SK-N-MC (cell line): ENCODE results near the gene RUNX2.

Experiments used
- DNase-seq: peaks from one replicate; pipeline ENCODE4 v3.0.0-alpha.2; 2011; ENCODE audit warnings: low read depth, low spot score
- H3K27ac ChIP-seq: fragments of 200-600 bp; sonication (generic); 2 replicates; pipeline ENCODE4 v1.5.1; 2016; ENCODE audit warnings: mixed run types
- H3K36me3 ChIP-seq: fragments of 200-600 bp; sonication (generic); 2 replicates; pipeline ENCODE4 v1.6.1; 2017; ENCODE audit warnings: antibody characterized with exemption, low read length, mixed read lengths; ENCODE audit not compliant: insufficient read depth
- H3K4me3 ChIP-seq: fragments of 200-600 bp; sonication (generic); 2 replicates; pipeline ENCODE4 v1.5.1; 2016
- H3K9ac ChIP-seq: fragments of 200-600 bp; sonication (generic); 2 replicates; pipeline ENCODE4 v1.8.0; 2017; ENCODE audit warnings: mixed run types, mixed read lengths; ENCODE audit not compliant: insufficient read length
- H3K9me3 ChIP-seq: fragments of 200-600 bp; sonication (generic); 2 replicates; pipeline ENCODE4 v1.6.1; 2017; ENCODE audit warnings: low read depth, mild to moderate bottlenecking, antibody characterized with exemption, low read length, moderate library complexity, mixed read lengths
- EZH2 ChIP-seq: fragments of 200-600 bp; sonication (generic); IDR thresholded peaks from one replicate; pipeline ENCODE4 v1.6.1; 2017; ENCODE audit warnings: antibody characterized with exemption
- FOXP2 ChIP-seq: optimal IDR thresholded peaks from 2 replicates; pipeline ENCODE3; 2011; ENCODE audit warnings: mild to moderate bottlenecking, moderate library complexity; ENCODE audit not compliant: insufficient read depth; ENCODE audit errors: extremely low read length, control extremely low read depth
- POLR2AphosphoS5 ChIP-seq: IDR thresholded peaks from 2 replicates; pipeline ENCODE4 v1.6.1; 2012; ENCODE audit warnings: mild to moderate bottlenecking, low read depth, low read length, borderline replicate concordance

Gene RUNX2

DNA sequence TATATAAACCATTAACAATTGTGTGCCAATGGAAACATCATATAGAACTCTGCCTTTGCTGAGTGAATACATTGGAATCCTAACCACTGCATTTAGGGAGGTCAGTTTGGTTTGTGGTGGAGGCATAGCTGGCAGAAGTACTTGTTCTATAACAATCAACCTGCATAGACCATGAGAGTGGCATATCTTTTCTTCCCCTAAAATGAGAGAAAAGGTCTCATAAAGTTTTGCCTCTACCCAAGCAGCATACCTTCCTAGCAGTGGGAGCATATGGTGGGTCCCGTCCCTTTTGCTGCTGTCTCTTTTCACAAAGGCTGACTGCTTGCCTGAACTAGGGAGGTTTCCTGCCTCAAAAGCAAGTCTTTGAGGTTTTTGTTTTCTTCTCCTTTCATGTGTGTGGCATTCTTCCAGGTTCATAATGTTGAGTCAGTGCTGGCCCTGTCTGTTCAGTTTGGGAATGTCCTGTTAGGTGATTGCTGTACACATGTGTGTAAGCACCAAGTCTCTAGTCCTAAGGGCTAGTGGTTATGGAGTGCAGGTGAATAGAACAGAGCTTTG lies 110.8 kb downstream of the RUNX2 start:
- TF ChIP-seq FOXP2, result no peak
- no peak for TF ChIP-seq EZH2
- TF ChIP-seq POLR2AphosphoS5, result no peak
- no peaks in the 10 kb centered on the region for H3K36me3 ChIP-seq
- no peaks in the 10 kb centered on the region for H3K9me3 ChIP-seq
- H3K9ac ChIP-seq, result no peak overlapping the region
- no peak for DNase-seq
- no peak overlapping the region for H3K4me3 ChIP-seq
- no peak overlapping the region for H3K27ac ChIP-seq

DNA sequence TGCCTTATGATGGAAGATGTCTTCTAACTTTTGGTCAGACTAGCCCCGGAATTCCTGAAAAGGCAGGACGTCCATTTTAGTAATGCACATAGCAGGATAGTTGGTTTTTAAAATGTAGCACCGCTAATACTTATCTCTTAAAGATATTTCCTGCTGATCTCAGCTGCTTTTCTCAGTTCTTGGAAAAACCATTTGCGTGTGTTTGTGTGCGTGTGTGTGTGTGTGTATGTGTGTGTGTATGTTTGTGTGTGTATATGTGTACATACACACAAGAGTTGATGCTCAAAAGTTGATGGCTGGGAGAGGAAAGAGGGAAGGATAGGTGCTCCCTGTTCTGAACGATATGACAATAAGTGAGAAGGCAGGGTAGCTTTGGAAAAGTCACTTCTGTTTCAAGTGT lies 111.3 kb downstream of the RUNX2 start:
- Histone ChIP-seq H3K9me3 (no peaks in the 10 kb centered on the region), H3K9ac (no peak overlapping the region), H3K36me3 (no peaks in the 10 kb centered on the region), H3K27ac (no peak overlapping the region), H3K4me3 (no peak overlapping the region)
- TF ChIP-seq POLR2AphosphoS5 (no peak), FOXP2 (no peak), EZH2 (no peak)
- no peak for DNase-seq

DNA sequence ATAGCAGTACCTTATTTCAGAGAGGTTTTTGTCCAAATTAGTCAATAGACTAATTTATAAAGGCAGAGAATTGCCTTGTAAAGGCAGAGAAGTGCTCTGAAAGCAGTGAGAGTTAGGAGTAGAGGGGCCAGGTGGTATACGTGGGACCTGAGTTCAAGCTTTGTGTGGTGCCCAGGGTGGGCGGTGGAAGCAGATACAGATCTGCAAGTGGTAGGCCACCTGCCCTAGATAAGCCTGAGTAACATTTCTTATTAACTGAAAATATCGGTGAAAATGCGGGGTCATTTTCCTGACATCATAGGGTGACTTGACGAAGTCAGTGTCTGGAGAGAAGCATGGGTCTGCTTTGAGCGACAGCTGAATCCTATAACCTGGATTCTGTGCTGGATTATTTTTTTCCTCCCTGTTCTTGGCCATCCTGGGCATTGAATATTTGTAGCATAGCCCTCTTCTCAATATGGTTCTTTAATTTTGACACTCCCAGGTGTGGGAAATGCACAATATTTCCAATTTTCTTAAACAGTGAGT lies 111.8 kb downstream of the RUNX2 start:
- DNase-seq, result no peak
- Histone ChIP-seq H3K4me3 (no peak overlapping the region), H3K9ac (no peak overlapping the region), H3K36me3 (no peaks in the 10 kb centered on the region), H3K9me3 (no peaks in the 10 kb centered on the region), H3K27ac (no peak overlapping the region)
- TF ChIP-seq FOXP2, result no peak
- no peak for TF ChIP-seq POLR2AphosphoS5
- no peak for TF ChIP-seq EZH2

DNA sequence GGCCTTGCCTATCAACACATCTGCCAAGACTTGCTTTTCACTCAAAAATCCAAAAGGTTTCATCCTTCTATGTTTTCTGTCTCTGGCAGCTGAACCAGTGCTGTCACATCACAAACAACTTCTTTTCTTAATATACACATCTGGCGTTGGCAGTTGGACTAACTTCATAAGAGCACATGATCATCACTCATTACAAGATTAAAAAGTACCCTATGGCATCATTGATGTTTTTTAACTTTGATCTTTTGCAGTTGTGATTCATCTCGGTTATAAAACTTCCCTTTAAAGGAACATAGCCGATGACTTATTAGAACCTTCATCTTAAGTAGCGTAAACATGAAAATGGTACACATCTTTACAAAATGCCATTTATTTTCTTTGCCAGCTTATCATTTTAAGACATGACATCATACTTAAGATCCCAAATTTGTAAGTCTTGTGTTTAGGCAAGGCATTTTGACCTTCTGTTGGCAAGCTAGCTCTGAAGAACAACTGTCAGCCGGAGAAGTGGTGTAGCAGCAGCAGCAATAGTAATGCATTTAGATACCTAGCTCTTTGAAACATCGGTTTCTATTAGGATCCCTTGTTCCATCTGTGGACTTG lies 113.8 kb downstream of the RUNX2 start:
- TF ChIP-seq FOXP2 (no peak), EZH2 (no peak), POLR2AphosphoS5 (no peak)
- Histone ChIP-seq H3K4me3 (no peak overlapping the region), H3K9ac (no peak overlapping the region), H3K36me3 (no peaks in the 10 kb centered on the region), H3K27ac (no peak overlapping the region), H3K9me3 (no peaks in the 10 kb centered on the region)
- no peak for DNase-seq

DNA sequence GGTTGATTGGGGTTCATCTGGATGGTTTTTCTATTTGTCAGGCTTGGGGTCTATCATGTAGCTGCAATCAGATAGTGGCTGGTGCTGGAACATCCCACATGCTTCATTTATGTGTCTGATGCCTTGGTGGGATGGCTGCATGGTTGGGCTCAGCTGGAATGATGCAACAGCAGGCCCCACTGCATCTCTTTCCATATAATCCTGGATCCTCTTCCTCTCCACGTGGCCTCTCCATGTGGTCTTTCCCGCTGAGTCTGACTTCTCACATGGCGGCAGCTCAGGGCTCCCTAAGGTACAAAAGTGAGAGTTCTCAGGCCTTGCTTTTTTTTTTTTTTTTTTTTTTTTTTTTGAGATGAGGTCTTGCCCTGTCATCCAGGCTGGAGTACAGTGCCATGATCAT lies 114.6 kb downstream of the RUNX2 start:
- TF ChIP-seq POLR2AphosphoS5 (no peak), FOXP2 (no peak), EZH2 (no peak)
- Histone ChIP-seq H3K4me3 (no peak overlapping the region), H3K9me3 (no peaks in the 10 kb centered on the region), H3K36me3 (no peaks in the 10 kb centered on the region), H3K27ac (no peak overlapping the region), H3K9ac (no peak overlapping the region)
- no peak for DNase-seq

DNA sequence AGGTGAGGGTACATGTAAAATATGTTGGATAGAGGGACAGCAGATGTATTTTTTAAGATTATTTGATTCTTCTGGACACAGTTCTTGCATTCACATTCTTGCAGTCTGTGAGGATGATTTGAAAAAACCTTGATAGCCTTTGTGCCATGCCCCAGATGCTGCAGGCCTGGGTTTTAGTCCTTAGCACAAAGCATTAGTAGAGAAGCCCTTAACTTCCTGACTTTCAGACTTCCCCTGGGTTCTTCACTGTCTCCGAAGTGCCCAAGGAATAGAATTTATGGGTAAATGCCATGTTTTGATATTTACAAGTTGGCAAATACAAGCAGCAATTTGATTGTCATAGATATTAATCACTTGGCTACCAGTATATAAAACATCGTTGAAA lies 117.2 kb downstream of the RUNX2 start:
- H3K27ac ChIP-seq, result peak overlapping the region; percentile 95
- no peak for DNase-seq
- peak overlapping the region; percentile 72 for H3K4me3 ChIP-seq
- no peak for TF ChIP-seq EZH2
- no peak for TF ChIP-seq FOXP2
- no peak for TF ChIP-seq POLR2AphosphoS5
- H3K36me3 ChIP-seq, result no peaks in the 10 kb centered on the region
- H3K9ac ChIP-seq, result peak overlapping the region; percentile 28
- H3K9me3 ChIP-seq, result no peaks in the 10 kb centered on the region

DNA sequence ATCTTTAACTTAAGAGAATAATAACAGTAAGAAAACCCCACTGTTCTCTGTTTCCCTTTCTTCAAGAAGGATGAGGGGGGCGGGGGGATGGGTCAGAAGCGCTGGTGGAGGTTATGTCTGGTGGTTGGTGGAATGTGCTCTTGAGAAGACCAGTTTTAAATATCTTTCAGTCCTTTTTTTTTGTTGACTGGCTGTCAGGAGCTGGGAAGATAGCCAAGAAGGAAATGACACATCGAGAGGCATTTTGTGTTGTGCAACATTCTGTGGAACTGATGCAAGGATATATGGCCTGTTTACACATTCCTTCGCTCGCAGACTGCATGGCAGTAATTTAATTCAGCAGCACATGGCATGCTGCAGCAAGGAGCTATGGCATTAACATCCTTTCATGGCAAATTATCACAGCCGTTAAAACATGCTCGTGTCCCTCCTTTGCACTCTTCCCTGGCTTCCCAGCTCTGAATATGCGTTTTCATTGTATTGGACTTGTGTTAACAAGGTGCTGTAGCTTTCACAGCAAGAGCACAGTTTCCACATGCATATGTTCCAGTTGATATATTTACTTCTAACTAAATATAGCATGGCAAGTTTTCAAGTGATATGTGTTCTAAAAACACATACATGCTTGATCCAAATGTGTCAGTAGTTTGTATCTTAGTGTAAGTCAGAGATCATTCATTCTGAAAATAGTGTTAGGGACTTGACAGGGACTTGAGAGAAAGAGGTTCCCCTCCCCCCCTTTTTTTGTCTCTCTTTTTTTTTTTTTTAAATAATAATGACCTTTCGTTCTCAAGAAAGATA lies 117.8 kb downstream of the RUNX2 start:
- TF ChIP-seq POLR2AphosphoS5 (peak; percentile 81; the same call in 1 of the 2 replicates), FOXP2 (no peak), EZH2 (no peak)
- DNase-seq, result peak; percentile 99
- Histone ChIP-seq H3K36me3 (no peaks in the 10 kb centered on the region), H3K9me3 (no peaks in the 10 kb centered on the region), H3K9ac (peak overlapping the region; percentile 63), H3K27ac (peak overlapping the region; percentile 97), H3K4me3 (peak overlapping the region; percentile 72)

DNA sequence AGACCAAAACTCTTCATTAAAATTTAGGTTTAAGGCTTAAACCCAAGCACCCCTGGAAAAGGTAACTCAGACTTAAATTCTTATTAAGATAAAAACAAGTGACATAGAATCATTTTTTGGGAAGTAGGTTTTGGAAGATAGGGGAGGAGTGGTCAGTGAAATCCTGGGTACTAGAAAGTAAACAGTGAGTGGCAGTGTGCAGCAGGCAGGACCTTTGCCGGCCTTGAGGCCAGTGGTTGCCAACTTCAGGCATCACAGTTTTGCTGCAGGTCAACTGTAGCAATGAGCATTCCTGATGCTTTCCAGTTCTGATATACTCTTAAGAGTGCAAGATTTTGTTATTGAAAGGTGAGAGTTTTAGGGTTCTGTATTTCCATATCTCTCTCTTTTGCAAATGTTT lies 118.9 kb downstream of the RUNX2 start:
- Histone ChIP-seq H3K9me3 (no peaks in the 10 kb centered on the region), H3K27ac (peak overlapping the region; percentile 97), H3K9ac (no peak overlapping the region), H3K36me3 (no peaks in the 10 kb centered on the region), H3K4me3 (no peak overlapping the region)
- TF ChIP-seq FOXP2 (no peak), POLR2AphosphoS5 (no peak), EZH2 (no peak)
- DNase-seq, result no peak
